NCI-H345 treated with DMSO at 0.1 percent for 48 hours (cell line): ENCODE measurements around the gene ZNF132.
"Not testable (repeated sequence)": the region's sequence is repeated elsewhere in the genome, so short reads cannot be mapped to it uniquely, and the experiment has no call there.

ENCODE experiments used
- DNase-seq: peaks from one replicate; lab custom pipeline; 2025; ENCODE audit not compliant: unreplicated experiment; lab: John Stamatoyannopoulos, UW

The ZNF132 gene

GRCh38 chr19:58468216-58468839 lies 28.4 kb upstream of the ZNF132 start:
- peak; percentile 8 for DNase-seq

- peak; percentile 84 for DNase-seq
Observed at GRCh38 chr19:58466760-58467589, 27.0 kb upstream of the ZNF132 start, which contains the start of gene ZNF324. Gene ZNF324 (plus strand): TSS chr19:58467080. CDS start chr19:58469186, 2,106 bp downstream.

DNA sequence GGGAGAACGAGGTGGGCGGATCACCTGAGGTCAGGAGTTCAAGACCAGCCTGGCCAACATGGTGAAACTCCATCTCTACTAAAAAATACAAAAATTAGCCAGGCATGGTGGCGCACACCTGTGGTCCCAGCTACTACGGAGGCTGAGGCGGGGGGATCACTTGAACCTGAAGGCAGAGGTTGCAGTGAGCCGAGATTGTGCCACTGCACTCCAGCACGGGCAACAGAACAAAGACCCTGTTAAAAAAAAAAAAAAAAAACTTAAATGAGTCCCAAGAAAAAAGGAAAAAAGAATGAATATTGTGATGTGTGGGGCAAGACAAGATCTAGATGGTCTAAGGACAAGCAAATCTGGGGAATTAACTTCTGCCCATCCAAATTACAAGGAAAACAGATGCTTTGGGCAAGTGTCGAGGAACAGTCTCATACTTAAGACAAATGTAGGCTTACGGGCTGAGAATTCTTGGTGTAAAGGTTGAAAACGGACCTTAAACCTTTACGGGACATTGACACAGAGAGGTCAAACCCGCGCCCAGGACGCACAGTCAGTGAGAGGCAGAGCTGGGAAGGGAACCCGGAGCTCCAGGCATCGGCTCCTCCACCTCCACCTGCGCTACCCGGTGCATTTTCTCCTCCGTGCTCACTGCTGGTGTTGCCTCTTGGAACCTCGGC lies 26.3 kb upstream of the ZNF132 start:
- no peak for DNase-seq

- no peak for DNase-seq
Observed at GRCh38 chr19:58460039-58460438, 20.1 kb upstream of the ZNF132 start.

- DNase-seq, result no peak
Observed at GRCh38 chr19:58456111-58456510, 16.2 kb upstream of the ZNF132 start.

- DNase-seq, result no peak
Observed at GRCh38 chr19:58455306-58455705, 15.4 kb upstream of the ZNF132 start.

DNA sequence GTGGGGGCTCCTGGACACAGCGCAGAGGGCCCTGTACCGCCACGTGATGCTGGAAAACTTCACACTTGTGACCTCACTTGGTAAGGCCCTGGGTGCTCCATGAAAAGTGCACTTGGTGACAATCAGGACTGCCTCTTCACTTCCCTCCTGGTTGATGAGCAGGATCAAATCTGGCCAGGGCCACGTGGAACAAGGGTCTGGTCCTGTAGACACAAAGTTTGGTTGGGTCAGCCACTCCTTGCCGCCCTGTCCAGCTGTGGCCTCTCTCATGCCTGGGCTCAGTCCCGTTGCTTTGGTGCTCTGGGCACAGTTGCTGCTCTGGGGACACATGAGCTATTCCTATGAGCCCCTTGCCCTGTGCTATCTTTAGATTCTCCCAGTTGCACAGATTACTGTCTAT lies 13.8 kb upstream of the ZNF132 start:
- DNase-seq, result no peak

DNA sequence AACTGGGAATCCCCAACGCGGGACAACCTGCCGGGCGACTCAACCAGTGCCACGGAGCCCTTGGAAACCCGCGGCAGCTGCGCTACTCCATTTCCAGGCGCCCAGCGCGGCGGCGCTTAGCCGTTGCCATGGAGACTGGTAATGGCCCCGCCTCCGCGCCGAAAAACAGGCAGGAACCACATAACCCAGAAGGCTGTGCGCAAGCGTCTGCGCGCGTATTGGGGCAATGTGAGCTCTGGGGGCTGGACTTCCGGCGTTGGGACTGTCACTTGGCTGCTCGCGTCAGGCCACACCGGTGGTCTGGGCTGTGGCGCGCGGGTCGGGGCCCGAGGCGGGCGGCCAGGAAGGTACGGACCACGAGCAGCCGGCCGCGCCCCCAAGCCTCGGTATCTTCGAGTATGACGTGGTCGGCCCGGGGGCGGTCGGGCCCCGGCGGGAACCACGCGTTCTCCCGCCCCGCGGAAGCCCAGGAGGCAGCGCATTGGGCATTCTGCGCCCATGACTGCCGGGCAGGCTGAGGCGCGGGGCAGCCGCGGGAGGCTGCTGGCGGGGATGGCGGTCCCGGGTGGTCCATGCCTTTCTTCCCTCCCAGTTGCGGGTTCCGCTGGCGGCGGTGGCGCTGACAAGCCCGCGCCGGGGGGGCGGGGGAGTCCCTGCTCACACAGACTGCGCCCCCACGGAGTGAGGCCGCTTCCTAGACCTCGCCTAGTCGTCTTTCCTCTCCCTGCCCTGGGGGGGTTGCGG lies 11.6 kb upstream of the ZNF132 start, which contains the start of gene ZNF324B:
TSS of gene ZNF324B (plus strand) at position 265 of the 744 bp plus-strand sequence. CDS start 2,080 bp downstream, outside the sequence.
- DNase-seq, result peak; percentile 84

DNA sequence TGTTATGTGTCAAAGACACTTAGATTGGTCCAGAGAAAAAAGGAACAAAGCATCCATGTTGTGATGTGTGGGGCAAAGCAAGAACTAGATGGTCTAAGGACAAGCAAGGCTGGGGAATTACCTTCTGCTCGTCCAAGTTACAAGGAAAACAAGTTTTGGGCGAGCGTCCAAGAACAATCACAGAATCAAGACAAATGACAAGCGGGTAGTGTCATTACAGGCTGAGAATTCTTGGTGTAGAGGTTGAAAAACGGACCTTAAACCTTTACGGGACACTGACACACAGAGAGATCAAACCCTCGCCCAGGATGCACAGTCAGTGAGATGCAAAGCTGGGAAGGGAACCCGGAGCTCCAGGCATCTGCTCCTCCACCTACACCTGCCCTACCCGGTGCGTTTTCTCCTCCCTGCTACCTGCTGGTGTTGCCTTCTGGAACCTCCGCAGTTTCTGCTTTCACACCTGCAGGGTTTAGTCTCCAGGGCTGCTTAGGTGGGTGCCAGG lies 11.0 kb upstream of the ZNF132 start:
- DNase-seq, result peak; percentile 51

- DNase-seq, result not testable (repeated sequence)
Observed at GRCh38 chr19:58449980-58450379, 10.0 kb upstream of the ZNF132 start.

DNA sequence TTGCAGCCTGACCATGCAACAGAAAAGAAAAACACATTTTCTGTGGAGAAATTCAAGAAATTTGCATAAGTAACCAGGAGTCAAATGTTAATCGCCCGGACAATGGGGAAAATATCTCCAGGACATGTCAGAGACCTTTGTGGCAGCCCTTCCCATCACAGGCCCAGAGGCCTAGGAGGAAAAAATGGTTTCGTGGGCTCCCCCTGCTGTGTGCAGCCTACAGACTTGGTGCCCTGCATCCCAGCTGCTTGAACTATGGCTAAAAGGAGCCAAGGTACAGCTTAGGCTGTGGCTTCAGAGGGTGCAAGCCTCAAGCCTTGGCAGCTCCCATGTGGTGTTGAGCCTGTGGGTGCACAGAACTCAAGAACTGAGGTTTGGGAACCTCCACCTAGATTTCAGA lies 8.9 kb upstream of the ZNF132 start:
- not testable (repeated sequence) for DNase-seq

DNA sequence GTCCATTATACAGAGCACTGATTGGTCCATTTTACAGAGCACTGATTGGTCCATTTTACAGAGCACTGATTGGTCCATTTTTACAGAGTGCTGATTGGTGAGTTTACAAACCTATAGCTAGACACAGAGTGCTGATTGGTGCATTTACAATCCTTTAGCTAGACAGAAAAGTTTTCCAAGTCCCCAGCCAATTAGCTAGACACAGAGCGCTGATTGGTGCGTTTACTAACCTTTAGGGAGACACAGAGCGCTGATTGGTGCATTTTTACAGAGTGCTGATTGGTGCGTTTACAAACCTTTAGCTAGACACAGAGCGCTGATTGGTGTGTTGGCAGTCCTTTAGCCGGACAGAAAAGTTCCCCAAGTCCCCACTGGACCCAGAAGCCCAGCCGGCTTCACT lies 3.0 kb upstream of the ZNF132 start:
- DNase-seq, result not testable (repeated sequence)

DNA sequence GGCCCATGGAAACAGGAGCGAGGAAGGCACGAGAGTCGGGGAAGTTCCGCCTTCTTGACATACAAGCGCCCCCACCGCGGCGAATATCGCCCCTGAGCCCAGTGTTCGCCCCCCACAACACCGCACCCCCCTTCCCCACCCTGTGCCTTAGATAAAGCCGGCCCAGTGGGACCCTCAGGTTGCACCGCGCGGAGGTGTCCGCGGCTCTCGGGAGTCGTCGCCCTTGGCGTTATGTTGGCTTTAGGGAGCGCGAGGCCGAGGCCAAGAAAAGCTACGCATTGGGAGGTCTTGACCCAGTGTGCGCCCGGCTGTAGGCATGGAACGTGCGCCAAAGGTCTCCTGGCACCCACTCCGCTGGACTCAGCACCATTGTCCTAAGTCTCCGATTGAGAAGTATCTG lies 603 bp upstream of the ZNF132 start:
- no peak for DNase-seq

DNA sequence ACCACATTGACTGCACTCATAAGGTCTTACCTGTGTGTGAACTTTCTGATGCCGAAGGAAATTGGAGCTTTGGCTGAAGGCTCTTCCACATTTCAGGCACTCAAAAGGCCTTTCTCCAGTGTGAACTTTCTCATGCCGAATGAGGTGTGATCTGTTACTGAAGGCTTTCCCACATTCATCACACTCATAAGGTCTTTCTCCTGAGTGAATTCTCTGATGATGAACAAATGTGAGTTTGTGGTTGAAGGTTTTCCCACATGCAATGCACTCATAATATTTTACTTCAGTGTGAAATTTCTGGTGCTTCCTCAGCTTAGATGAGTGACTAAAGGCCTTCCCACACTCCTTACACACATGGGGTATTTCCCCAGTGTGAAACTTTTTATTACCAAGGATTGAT lies 5.7 kb downstream of the ZNF132 start:
- DNase-seq, result no peak

GRCh38 chr19:58429745-58430144 lies 10.2 kb downstream of the ZNF132 start:
- no peak for DNase-seq

DNA sequence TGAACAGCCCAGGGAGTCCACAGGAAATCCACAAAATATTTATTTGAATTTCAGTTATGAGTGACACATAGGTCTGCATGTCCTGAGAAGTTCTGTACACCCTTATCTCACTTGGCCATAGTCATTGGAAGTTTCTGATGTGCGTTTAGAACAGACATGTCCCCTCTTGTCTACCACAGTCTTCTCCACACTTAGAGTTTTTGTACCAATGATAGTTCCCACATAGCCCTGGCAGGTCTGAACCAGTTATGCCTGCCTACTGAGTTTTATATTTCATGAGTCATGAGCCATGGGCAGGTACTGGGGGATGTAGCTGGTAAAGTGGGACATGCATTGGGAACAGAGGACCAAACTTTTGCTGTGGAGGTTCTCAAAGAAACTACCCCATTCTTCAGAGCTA lies 11.3 kb downstream of the ZNF132 start:
- DNase-seq, result no peak

DNA sequence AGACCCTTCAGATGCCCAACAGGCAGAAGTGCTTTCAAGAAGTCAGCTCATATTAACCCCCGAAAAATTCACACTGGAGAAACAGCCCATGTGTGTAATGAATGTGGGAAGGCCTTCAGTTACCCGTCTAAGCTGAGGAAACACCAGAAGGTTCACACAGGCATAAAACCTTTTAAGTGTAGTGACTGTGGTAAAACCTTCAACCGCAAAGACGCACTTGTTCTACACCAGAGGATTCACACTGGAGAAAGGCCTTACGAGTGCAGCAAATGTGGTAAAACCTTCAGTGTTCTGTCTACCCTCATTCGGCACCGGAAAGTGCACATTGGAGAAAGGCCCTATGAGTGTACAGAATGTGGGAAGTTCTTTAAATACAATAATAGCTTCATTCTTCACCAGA lies 22.9 kb downstream of the ZNF132 start:
- no peak for DNase-seq

DNA sequence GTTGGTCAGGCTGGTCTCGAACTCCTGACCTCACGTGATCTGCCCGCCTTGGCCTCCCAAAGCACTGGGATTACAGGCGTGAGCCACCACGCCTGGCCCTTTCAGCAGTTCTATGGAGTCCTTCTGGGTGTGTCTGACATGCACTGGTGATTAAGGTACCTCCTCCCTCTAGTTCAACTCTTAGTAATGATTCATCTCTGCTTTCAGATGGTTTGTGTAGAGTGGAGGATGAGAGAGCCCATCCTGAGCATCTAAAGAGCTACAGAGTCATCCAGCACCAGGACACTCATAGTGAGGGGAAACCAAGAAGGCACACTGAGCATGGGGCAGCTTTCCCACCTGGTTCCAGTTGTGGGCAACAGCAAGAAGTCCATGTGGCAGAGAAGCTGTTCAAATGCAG lies 23.3 kb downstream of the ZNF132 start:
- DNase-seq, result no peak

- peak; percentile 1 for DNase-seq
Observed at GRCh38 chr19:58409010-58409790, 30.8 kb downstream of the ZNF132 start.
